HepG2 (cell line): ENCODE results near the gene TESK1. TPM values are rescaled to one million over a fixed set of nuclear protein-coding genes. Genes with fewer than 3 reads are reported as not detected.

Source experiments
- AHDC1 ChIP-seq: sonication (generic); formaldehyde crosslinking; IDR thresholded peaks from 2 replicates; pipeline ENCODE4 v1.5.1; 2020; ENCODE audit warnings: mild to moderate bottlenecking, missing genetic modification reagents, borderline replicate concordance
- BHLHE40 ChIP-seq: IDR thresholded peaks from 2 replicates; pipeline ENCODE4 v1.6.1; 2011; ENCODE audit warnings: low read length, improper control_type of control experiment
- FOXK2 ChIP-seq: fragments of 450-650 bp; IDR thresholded peaks from 2 replicates; pipeline ENCODE4 v1.6.1; 2016
- HHEX ChIP-seq: IDR thresholded peaks from 2 replicates; pipeline ENCODE4 v1.6.1; 2016; ENCODE audit warnings: control low read depth
- HMG20A ChIP-seq: IDR thresholded peaks from 2 replicates; pipeline ENCODE4 v1.6.1; 2016; ENCODE audit warnings: borderline replicate concordance
- HMGXB3 ChIP-seq: sonication (generic); formaldehyde crosslinking; IDR thresholded peaks from 2 replicates; pipeline ENCODE4 v1.4.0; 2020; ENCODE audit warnings: missing genetic modification reagents, borderline replicate concordance
- HNRNPLL ChIP-seq: fragments of 200-400 bp; formaldehyde crosslinking; IDR thresholded peaks from 2 replicates; pipeline ENCODE4 v1.6.1; 2017; ENCODE audit warnings: mild to moderate bottlenecking, low read depth, low read length; ENCODE audit not compliant: poor library complexity, severe bottlenecking
- NAIF1 ChIP-seq: sonication (generic); formaldehyde crosslinking; IDR thresholded peaks from 2 replicates; pipeline ENCODE4 v1.5.0; 2020; ENCODE audit warnings: mild to moderate bottlenecking, missing genetic modification reagents, borderline replicate concordance
- PCBP1 ChIP-seq: fragments of 200-400 bp; formaldehyde crosslinking; IDR thresholded peaks from 2 replicates; pipeline ENCODE4 v1.6.1; 2017; ENCODE audit warnings: mild to moderate bottlenecking, low read depth, low read length, borderline replicate concordance
- SATB2 ChIP-seq: sonication (generic); formaldehyde crosslinking; IDR thresholded peaks from 2 replicates; pipeline ENCODE4 v1.5.0; 2020; ENCODE audit warnings: missing genetic modification reagents
- SUZ12 ChIP-seq: fragments of 150-350 bp; IDR thresholded peaks from 2 replicates; pipeline ENCODE4 v1.6.1; 2014; ENCODE audit warnings: low read depth, low read length
- ZBTB21 ChIP-seq: sonication (generic); formaldehyde crosslinking; IDR thresholded peaks from 2 replicates; pipeline ENCODE4 v1.4.0; 2020; ENCODE audit warnings: missing genetic modification reagents
- ZNF10 ChIP-seq: sonication (generic); formaldehyde crosslinking; IDR thresholded peaks from 2 replicates; pipeline ENCODE4 v1.4.0; 2020; ENCODE audit warnings: mild to moderate bottlenecking, low read depth, missing genetic modification reagents, borderline replicate concordance
- ZNF138 ChIP-seq: sonication (generic); formaldehyde crosslinking; IDR thresholded peaks from 2 replicates; pipeline ENCODE4 v1.5.0; 2020; ENCODE audit warnings: mild to moderate bottlenecking, low read depth, missing genetic modification reagents
- ZNF205 ChIP-seq: IDR thresholded peaks from 2 replicates; pipeline ENCODE4 v1.6.1; 2018; ENCODE audit warnings: missing biosample characterization, missing genetic modification reagents
- ZNF276 ChIP-seq: sonication (generic); formaldehyde crosslinking; IDR thresholded peaks from 2 replicates; pipeline ENCODE4 v1.4.0; 2020; ENCODE audit warnings: mild to moderate bottlenecking, low read depth, missing genetic modification reagents
- ZNF335 ChIP-seq: sonication (generic); formaldehyde crosslinking; IDR thresholded peaks from 2 replicates; pipeline ENCODE4 v1.4.0; 2020; ENCODE audit warnings: missing genetic modification reagents
- ZNF549 ChIP-seq: sonication (generic); formaldehyde crosslinking; IDR thresholded peaks from 2 replicates; pipeline ENCODE4 v1.5.0; 2020; ENCODE audit warnings: missing genetic modification reagents
- ZNF83 ChIP-seq: sonication (generic); formaldehyde crosslinking; IDR thresholded peaks from 2 replicates; pipeline ENCODE4 v1.4.0; 2020; ENCODE audit warnings: missing genetic modification reagents, mild to moderate bottlenecking, borderline replicate concordance
- polyA plus RNA-seq, 8 experiments: library from polyadenylated mRNA; depleted of rRNA in 3 of 8; stranded (reverse) in 7 of 8; unstranded in 1 of 8; fragments of >200 nt; fragmentation: Illumina TruSeq in 4 of 8; extraction: Trizol in 4 of 8; gene quantifications; 2 replicates each; pipeline versions ENCODE4 v1.2.1 to v1.2.3, GENCODE V29; 2011 to 2016; ENCODE audit warnings: low read depth in 4 of 8, missing spikeins in 1 of 8, mixed read lengths in 1 of 8; ENCODE audit not compliant: insufficient read depth in 1 of 8
- total RNA-seq, 5 experiments: library from RNA; depleted of rRNA; stranded (reverse); fragments of >200 nt; fragmentation: Illumina TruSeq; extraction: Trizol; gene quantifications; 2 replicates each; pipeline ENCODE4 v1.2.3, GENCODE V29; 2016; ENCODE audit warnings: low read depth in 1 of 5

The TESK1 gene
- total and polyA plus RNA-seq, 2 of the 13 experiments (the other 11 are each of a cell fraction or from before 2014, with no cell fraction given) = 7.3 to 13.6 TPM

GRCh38 chr9:35646533-35647265 is 41.6 kb downstream of the TESK1 start (continued):
- no peak for TF ChIP-seq ZNF10 (CRISPR knock-in tag)
- TF ChIP-seq ZNF138 = no peak
- no peak for TF ChIP-seq HMG20A
- TF ChIP-seq ZNF205 (CRISPR knock-in tag) = no peak
- TF ChIP-seq BHLHE40 = no peak
- no peak for TF ChIP-seq FOXK2
- no peak for TF ChIP-seq ZNF276
- peak; percentile 73 for TF ChIP-seq SUZ12
- TF ChIP-seq SATB2 (CRISPR knock-in tag) = no peak
- no peak for TF ChIP-seq ZNF83
- no peak for TF ChIP-seq ZBTB21 (CRISPR knock-in tag)
- no peak for TF ChIP-seq ZNF549
- peak; percentile 58 for TF ChIP-seq HNRNPLL
- peak; percentile 55; the same call in 1 of the 2 replicates for TF ChIP-seq AHDC1
- no peak; the same call in 1 of the 2 replicates for TF ChIP-seq HMGXB3
- TF ChIP-seq ZNF335 (CRISPR knock-in tag) = no peak
- TF ChIP-seq PCBP1 = 0 out of 2 replicates have a peak, but pooled peaks have one; percentile 65
- TF ChIP-seq HHEX (CRISPR knock-in tag) = no peak
- peak; percentile 64; the same call in 1 of the 2 replicates for TF ChIP-seq NAIF1 (CRISPR knock-in tag)
